Esophagus muscularis mucosa (tissue), 3 donors: ENCODE results near the gene MSANTD1.

Experiments
- CTCF ChIP-seq, 3 experiments: fragments of 200-600 bp in 2 of 3; fragments of 450-650 bp in 1 of 3; sonication (generic) in 2 of 3; IDR thresholded peaks; one replicate each; pipeline ENCODE4 v1.5.1; 2017 to 2019; ENCODE audit warnings: antibody characterized with exemption in 3 of 3, mild to moderate bottlenecking in 2 of 3, moderate library complexity in 1 of 3
- POLR2A ChIP-seq: fragments of 450-650 bp; IDR thresholded peaks from one replicate; pipeline ENCODE4 v1.6.1; 2017; ENCODE audit warnings: antibody characterized with exemption, moderate library complexity, mild to moderate bottlenecking, low read depth
- POLR2AphosphoS5 ChIP-seq, 2 donors: sonication (generic); formaldehyde crosslinking; IDR thresholded peaks; one replicate each; pipeline ENCODE4 v1.6.1; 2017; ENCODE audit warnings: antibody characterized with exemption in 2 of 2

- TF ChIP-seq CTCF (IDR thresholded peaks at IDR 0.05): no peak
- no peak for TF ChIP-seq POLR2A
- no peak for TF ChIP-seq POLR2AphosphoS5 (IDR thresholded peaks at IDR 0.05)
Observed at GRCh38 chr4:3263876-3264193, 14.9 kb downstream of the MSANTD1 start.
